Brain microvascular endothelial cell (primary cell): ENCODE results near the gene KIF18A.
A peak's percentile ranks its signal among the peaks of the same experiment; 100 is the strongest.

Source experiments
- DNase-seq: peaks from one replicate; pipeline ENCODE4 v3.0.0-alpha.2; 2020
- H3K27ac ChIP-seq: fragments of 250-450 bp; sonication (Bioruptor Pico); 2 replicates; pipeline ENCODE4 v1.5.1; 2020; ENCODE audit warnings: mild to moderate bottlenecking, moderate library complexity
- H3K27me3 ChIP-seq: fragments of 250-450 bp; sonication (Bioruptor Pico); replicated peaks from 2 replicates; pipeline ENCODE4 v1.5.1; 2020; ENCODE audit warnings: mild to moderate bottlenecking
- H3K36me3 ChIP-seq: fragments of 250-450 bp; sonication (Bioruptor Pico); replicated peaks from 2 replicates; pipeline ENCODE4 v1.5.1; 2020; ENCODE audit warnings: mild to moderate bottlenecking
- H3K4me3 ChIP-seq: 2 replicates; pipeline ENCODE4 v1.5.1; 2011; ENCODE audit warnings: low read depth, mild to moderate bottlenecking, control low read depth, low read length, moderate library complexity
- CTCF ChIP-seq: IDR thresholded peaks from 2 replicates; pipeline ENCODE4 v1.5.1; 2011; ENCODE audit warnings: low read depth, mild to moderate bottlenecking, moderate library complexity, low read length, control low read depth, inconsistent platforms; ENCODE audit errors: missing control alignments
- in situ Hi-C: cut with HindIII; loops from 2 replicates; pipeline ENCODE4 v1.10.0; 2017; ENCODE audit warnings: low sequenced_read_pairs, low pct_ligation_motif_present

KIF18A gene

GRCh38 chr11:27977031-27977430 lies 130.9 kb downstream of the KIF18A start:
- peak; percentile 30 for DNase-seq
- in situ Hi-C loops, result no loop called here
- H3K27ac ChIP-seq, result no peak overlapping the region
- H3K36me3 ChIP-seq, result no peaks in the 10 kb centered on the region
- H3K27me3 ChIP-seq, result no peaks in the 10 kb centered on the region
- no peak for TF ChIP-seq CTCF
- no peak overlapping the region for H3K4me3 ChIP-seq

GRCh38 chr11:27976262-27976661 lies 131.7 kb downstream of the KIF18A start:
- in situ Hi-C loops, result no loop called here
- Histone ChIP-seq H3K36me3 (no peaks in the 10 kb centered on the region), H3K27ac (no peak overlapping the region), H3K4me3 (no peak overlapping the region), H3K27me3 (no peaks in the 10 kb centered on the region)
- no peak for TF ChIP-seq CTCF
- DNase-seq, result no peak

GRCh38 chr11:27973851-27974536 lies 134.0 kb downstream of the KIF18A start:
- DNase-seq, result no peak
- H3K27me3 ChIP-seq, result no peaks in the 10 kb centered on the region
- in situ Hi-C loops, result no loop called here
- no peak overlapping the region for H3K4me3 ChIP-seq
- H3K36me3 ChIP-seq, result no peaks in the 10 kb centered on the region
- no peak for TF ChIP-seq CTCF
- H3K27ac ChIP-seq, result no peak overlapping the region

GRCh38 chr11:27972522-27973170 lies 135.3 kb downstream of the KIF18A start:
- Histone ChIP-seq H3K27me3 (no peaks in the 10 kb centered on the region), H3K4me3 (no peak overlapping the region), H3K36me3 (no peaks in the 10 kb centered on the region), H3K27ac (no peak overlapping the region)
- TF ChIP-seq CTCF, result no peak
- no peak for DNase-seq
- in situ Hi-C loops, result no loop called here

GRCh38 chr11:27971171-27971570 lies 136.8 kb downstream of the KIF18A start:
- in situ Hi-C loops, result no loop called here
- H3K36me3 ChIP-seq, result no peaks in the 10 kb centered on the region
- H3K27me3 ChIP-seq, result no peaks in the 10 kb centered on the region
- DNase-seq, result no peak
- no peak for TF ChIP-seq CTCF
- H3K4me3 ChIP-seq, result no peak overlapping the region
- no peak overlapping the region for H3K27ac ChIP-seq
